HG03280 (cell line): ENCODE measurements around the gene SMCO2.

Source experiments
- ATAC-seq: cut with Tn5 transposase; IDR thresholded peaks from one replicate; pipeline ENCODE4 v1.9.1; 2021; ENCODE audit warnings: mild to moderate bottlenecking, moderate library complexity; ENCODE audit not compliant: unreplicated experiment

The SMCO2 gene

GRCh38 chr12:27549236-27549800, 102.8 kb downstream of the SMCO2 start:
- ATAC-seq: no peak

- no peak for ATAC-seq
These were observed 103.5 kb downstream of the SMCO2 start for GRCh38 chr12:27549801-27550652.

GRCh38 chr12:27550653-27550975, 104.1 kb downstream of the SMCO2 start:
- no peak for ATAC-seq

GRCh38 chr12:27551172-27551840, 104.8 kb downstream of the SMCO2 start:
- no peak for ATAC-seq
